ENCODE results near the gene SKI.

The SKI gene

DNA sequence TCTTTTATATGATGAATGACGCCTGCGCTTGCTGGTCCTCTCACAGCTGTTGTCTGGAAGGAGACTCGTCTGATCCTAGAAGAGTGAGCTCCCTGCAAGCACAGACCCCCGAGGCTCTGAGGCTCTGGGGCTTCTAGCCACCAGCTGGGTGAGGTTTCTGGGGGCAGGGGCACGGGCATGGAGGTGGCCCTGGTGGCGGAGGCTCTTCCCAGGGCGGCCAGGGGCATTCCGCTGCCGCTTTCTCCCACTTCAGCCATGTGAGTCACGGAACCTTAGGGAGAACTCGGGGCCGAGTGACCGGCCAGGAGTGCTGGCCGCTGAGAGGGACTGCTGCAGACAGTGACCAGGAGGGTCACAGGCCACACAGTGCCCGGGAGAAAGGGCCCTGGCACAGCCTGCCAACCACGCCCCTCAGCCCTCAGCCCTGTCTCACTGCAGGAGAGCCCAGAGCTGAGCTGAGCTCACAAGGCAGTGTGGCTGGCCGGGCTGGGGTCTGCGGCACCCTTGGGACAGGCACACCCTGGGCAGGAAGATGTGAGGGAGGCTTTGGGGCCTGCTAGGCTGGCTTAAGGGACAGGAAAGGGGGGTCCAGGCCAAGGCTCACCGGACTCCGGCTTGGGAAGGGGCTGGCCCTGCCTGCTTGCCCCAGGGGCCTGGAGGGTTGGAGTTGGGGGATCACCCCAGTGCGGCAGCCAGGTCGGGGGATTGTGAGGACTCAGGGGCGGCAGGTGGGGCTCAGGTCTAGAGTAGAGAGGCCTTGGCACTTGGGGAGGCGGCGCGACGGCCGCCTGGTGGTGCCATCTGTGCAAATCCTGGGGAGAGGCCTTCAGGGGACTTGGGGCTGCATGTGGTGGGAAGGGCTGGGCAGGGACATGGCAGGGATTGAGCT is 127.5 kb downstream of the SKI start:
- POLR2A ChIA-PET, result no interaction called here
- CTCF ChIA-PET, result interaction anchor here (0.6 kb wide), 1 partner anchor 181 kb away, joined by 3 read pairs; no protein-coding TSS in a partner anchor
- TF ChIP-seq ZNF384 (IDR thresholded peaks at IDR 0.05) (no peak), FOXA1 (IDR thresholded peaks at IDR 0.05) (no peak), BHLHE40 (IDR thresholded peaks at IDR 0.05; ENCODE audit: borderline replicate concordance) (no peak), FOXM1 (IDR thresholded peaks at IDR 0.05; ENCODE audit: borderline replicate concordance) (no peak), NFRKB (IDR thresholded peaks at IDR 0.05) (no peak), TARDBP (IDR thresholded peaks at IDR 0.05) (no peak), FOXK2 (IDR thresholded peaks at IDR 0.05) (no peak), SUZ12 (IDR thresholded peaks at IDR 0.05) (no peak), L3MBTL2 (conservative IDR thresholded peaks at IDR 0.05) (no peak), ARNT (IDR thresholded peaks at IDR 0.05) (no peak), LEF1 (IDR thresholded peaks at IDR 0.05; ENCODE audit: borderline replicate concordance) (no peak), ELF4 (IDR thresholded peaks at IDR 0.05) (no peak)
- TF ChIP-seq, protein P1, sequence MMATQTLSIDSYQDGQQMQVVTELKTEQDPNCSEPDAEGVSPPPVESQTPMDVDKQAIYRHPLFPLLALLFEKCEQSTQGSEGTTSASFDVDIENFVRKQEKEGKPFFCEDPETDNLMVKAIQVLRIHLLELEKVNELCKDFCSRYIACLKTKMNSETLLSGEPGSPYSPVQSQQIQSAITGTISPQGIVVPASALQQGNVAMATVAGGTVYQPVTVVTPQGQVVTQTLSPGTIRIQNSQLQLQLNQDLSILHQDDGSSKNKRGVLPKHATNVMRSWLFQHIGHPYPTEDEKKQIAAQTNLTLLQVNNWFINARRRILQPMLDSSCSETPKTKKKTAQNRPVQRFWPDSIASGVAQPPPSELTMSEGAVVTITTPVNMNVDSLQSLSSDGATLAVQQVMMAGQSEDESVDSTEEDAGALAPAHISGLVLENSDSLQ (IDR thresholded peaks at IDR 0.05), result no peak
- DNase-seq (ENCODE audit: extremely low spot score), result no peak

DNA sequence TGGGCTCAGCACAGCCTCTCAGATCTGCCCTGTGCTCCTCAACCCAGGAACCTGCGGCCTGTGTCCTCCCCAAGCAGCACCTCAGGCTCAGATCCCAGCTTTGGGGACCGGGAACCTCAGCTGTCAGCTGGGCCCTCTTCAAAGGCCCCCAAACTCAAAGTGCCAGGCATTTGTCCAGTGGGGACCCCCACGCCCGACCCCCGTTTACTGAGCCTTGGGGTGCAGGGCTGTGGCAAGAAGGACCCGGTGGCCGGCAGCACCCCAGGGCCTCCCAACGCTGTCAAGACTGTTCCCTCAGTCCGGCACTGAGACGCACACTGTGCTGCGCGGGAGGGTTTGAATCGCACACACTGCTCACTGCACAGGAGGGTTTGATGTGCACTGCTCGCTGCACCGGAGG is 128.3 kb downstream of the SKI start:
- ChIA-PET CTCF (interaction anchor here (0.6 kb wide), 1 partner anchor 182 kb away, joined by 3 read pairs; no protein-coding TSS in a partner anchor), POLR2A (no interaction called here)
- DNase-seq (ENCODE audit: extremely low spot score), result no peak
- no peak for TF ChIP-seq ELF4 (IDR thresholded peaks at IDR 0.05)
- no peak for TF ChIP-seq L3MBTL2 (conservative IDR thresholded peaks at IDR 0.05)
- TF ChIP-seq FOXM1 (IDR thresholded peaks at IDR 0.05; ENCODE audit: borderline replicate concordance), result no peak
- TF ChIP-seq SUZ12 (IDR thresholded peaks at IDR 0.05), result no peak
- no peak for TF ChIP-seq LEF1 (IDR thresholded peaks at IDR 0.05; ENCODE audit: borderline replicate concordance)
- TF ChIP-seq CTBP1 (IDR thresholded peaks at IDR 0.05; ENCODE audit: borderline replicate concordance), result no peak
- TF ChIP-seq HDGF (IDR thresholded peaks at IDR 0.05; ENCODE audit: borderline replicate concordance), result no peak

DNA sequence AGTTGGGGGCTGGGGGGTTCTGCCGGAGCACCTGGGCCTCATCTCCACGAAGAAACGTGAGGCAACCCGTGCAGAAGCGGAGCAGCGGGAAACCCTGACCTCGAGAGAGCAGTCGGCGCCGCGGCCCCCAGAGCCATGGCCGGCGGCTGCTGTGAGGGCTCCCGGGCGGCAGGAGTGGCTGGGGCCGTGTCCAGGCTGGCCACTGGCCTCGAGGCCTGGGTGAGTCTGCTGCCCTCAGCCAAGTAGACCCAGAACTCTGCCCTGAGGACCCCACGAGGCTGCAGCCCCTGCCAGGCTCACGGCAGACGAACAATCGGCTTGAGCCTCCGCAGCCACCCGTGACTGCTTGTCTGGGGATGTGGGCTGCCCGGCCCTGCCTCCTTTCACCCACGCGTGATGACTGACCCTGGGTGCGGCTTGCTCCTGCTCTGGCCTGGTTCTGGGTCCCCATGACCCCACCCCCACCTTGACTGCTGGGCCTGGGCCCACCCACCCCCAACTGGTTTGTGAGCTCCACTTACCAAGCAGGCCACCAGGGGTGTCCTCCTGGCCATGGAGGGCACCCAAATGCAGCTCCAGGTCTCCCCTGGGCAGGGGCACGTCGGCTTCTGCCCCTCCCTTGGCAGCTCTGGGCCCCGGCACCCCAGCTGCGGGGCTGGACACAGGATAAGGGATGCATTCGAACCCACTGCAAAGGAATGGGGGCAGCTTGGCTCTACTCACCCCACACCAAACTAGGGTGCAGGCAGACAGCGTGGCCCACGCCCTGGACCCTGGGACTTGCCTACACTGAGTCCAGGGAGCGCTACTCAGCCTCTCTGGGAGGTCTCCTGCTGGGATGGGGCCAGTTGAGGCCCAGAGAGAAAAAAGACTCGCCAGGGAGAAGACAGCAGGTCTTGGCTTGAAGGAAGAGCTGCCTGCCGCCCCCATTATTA is 129.1 kb downstream of the SKI start:
- POLR2A ChIA-PET, result no interaction called here
- no peak for TF ChIP-seq NFRKB (IDR thresholded peaks at IDR 0.05)
- TF ChIP-seq SUZ12 (IDR thresholded peaks at IDR 0.05), result no peak
- no peak for TF ChIP-seq BHLHE40 (IDR thresholded peaks at IDR 0.05; ENCODE audit: borderline replicate concordance)
- TF ChIP-seq, protein P1 (IDR thresholded peaks at IDR 0.05), result no peak
- no peak for TF ChIP-seq ARNT (IDR thresholded peaks at IDR 0.05)
- TF ChIP-seq SP1 (IDR thresholded peaks at IDR 0.05), result no peak
- TF ChIP-seq HDGF (IDR thresholded peaks at IDR 0.05; ENCODE audit: borderline replicate concordance), result no peak
- TF ChIP-seq ZNF384 (IDR thresholded peaks at IDR 0.05), result no peak
- no peak for DNase-seq (ENCODE audit: extremely low spot score)
- CTCF ChIA-PET, result interaction anchor here (0.6 kb wide), 1 partner anchor 412 kb away, joined by 4 read pairs; no protein-coding TSS in a partner anchor

DNA sequence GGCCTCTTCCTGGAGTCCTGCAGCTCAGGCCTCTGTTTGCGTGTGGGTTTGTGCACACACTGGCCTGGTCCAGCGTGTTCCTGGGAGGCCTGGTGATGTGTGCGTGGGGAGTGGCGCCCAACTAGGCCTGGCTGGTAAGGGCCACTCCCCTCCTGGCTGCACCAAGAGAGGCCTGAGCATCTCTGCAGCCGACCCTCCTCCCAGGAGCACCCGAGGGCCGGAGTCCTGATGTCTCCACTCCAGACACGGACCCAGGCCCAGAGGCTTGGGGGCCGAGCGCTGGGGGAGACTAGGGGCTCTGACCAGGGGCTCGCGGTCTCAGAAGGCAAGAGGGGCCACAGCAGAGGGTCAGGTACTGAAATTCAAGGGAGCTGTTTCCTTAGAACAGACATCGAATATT is 130.0 kb downstream of the SKI start:
- DNase-seq (ENCODE audit: extremely low spot score), result no peak
- TF ChIP-seq TARDBP (IDR thresholded peaks at IDR 0.05) (no peak), ELF4 (IDR thresholded peaks at IDR 0.05) (no peak), BHLHE40 (IDR thresholded peaks at IDR 0.05; ENCODE audit: borderline replicate concordance) (no peak), HDGF (IDR thresholded peaks at IDR 0.05; ENCODE audit: borderline replicate concordance) (no peak), FOXM1 (IDR thresholded peaks at IDR 0.05; ENCODE audit: borderline replicate concordance) (no peak)
- CTCF ChIA-PET, result no interaction called here
- POLR2A ChIA-PET, result no interaction called here

DNA sequence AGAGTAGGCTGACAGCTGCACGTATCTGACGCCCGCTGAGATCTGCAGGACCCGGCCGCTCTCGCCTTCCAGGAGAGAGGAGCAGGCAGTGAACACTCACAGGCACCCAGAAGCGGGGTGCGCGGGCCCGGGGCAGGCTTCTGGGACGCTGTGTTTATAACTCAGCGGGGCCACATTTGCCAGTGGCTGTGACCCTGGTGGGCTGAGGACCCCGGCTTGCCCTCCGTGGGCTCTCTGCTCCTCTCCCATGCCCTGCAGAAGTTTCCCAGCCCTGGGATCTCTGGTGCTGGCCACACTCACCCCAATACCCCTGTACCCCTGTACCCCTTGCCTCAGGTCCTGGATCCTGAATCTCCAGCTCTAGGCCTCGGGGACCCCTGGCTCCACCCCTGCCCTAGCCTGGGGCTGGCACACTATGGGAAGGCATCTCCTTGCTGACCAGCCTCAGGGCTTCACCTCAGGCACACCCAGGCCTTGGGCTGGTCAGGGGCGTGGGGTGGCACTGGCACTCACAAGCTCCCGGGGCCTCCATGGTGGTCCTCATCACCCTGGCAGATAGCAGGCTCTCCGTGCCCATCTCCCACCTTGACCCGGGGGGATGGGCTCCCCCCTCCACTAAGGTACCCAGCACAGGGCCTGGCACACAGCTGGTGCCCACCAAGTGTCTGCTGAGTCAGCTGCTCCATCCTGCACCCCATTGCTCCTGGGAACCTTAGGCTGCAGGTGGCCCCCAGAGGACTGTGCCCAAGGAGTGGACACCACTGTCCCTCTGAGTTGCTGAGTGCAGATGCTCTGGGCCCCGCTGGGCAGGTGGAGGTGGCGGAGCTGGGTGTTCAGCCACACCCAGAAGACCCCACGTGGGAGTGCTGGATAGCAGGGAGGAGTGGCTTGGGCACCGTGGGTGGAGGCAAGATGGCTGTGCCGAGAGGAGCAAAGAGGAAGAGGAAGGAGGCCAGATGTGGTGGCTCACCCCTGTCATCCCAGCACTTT is 130.8 kb downstream of the SKI start:
- no peak for DNase-seq (ENCODE audit: extremely low spot score)
- ChIA-PET CTCF (interaction anchor here (1.0 kb wide), 1 partner anchor 23 kb away, joined by 3 read pairs; no protein-coding TSS in a partner anchor), POLR2A (no interaction called here)
- no peak for TF ChIP-seq TARDBP (IDR thresholded peaks at IDR 0.05)
